GM23248 (cell line): ENCODE measurements around the gene C4B.
"Not testable (repeated sequence)": the region's sequence is repeated elsewhere in the genome, so short reads cannot be mapped to it uniquely, and the experiment has no call there.

Source experiments
- EZH2 ChIP-seq: fragments of 200-600 bp; sonication (generic); IDR thresholded peaks from 2 replicates; pipeline ENCODE4 v1.6.1; 2018; ENCODE audit warnings: antibody characterized with exemption, mild to moderate bottlenecking; ENCODE audit not compliant: insufficient read depth, poor library complexity, severe bottlenecking
- EZH2phosphoT487 ChIP-seq: fragments of 200-600 bp; sonication (generic); IDR thresholded peaks from 2 replicates; pipeline ENCODE4 v1.6.1; 2018; ENCODE audit warnings: antibody characterized with exemption, moderate library complexity, mild to moderate bottlenecking, low read depth; ENCODE audit not compliant: insufficient read depth

GRCh38 chr6:32053314-32053713 lies 38.7 kb downstream of the C4B start:
- TF ChIP-seq EZH2phosphoT487, EZH2: not testable (repeated sequence)
